DND-41 (cell line): ENCODE measurements around the gene FBLN1.

Experiments
- CTCF ChIP-seq: IDR thresholded peaks from 2 replicates; pipeline ENCODE4 v1.5.1; 2012; ENCODE audit warnings: borderline replicate concordance, low read length, moderate library complexity, mild to moderate bottlenecking; ENCODE audit not compliant: poor library complexity, severe bottlenecking; ENCODE audit errors: extremely low read depth
- EZH2 ChIP-seq: IDR thresholded peaks from 3 replicates; pipeline ENCODE4 v1.6.1; 2012; ENCODE audit warnings: borderline replicate concordance, low read depth, mild to moderate bottlenecking, moderate library complexity, low read length, inconsistent platforms; ENCODE audit not compliant: severe bottlenecking

- TF ChIP-seq CTCF = no peak
- no peak for TF ChIP-seq EZH2
These were observed 109.8 kb downstream of the FBLN1 start for GRCh38 chr22:45612451-45612901.
